ENCODE data around the gene RHEBL1.
A peak's percentile ranks its signal among the peaks of the same experiment; 100 is the strongest.

The RHEBL1 gene

DNA sequence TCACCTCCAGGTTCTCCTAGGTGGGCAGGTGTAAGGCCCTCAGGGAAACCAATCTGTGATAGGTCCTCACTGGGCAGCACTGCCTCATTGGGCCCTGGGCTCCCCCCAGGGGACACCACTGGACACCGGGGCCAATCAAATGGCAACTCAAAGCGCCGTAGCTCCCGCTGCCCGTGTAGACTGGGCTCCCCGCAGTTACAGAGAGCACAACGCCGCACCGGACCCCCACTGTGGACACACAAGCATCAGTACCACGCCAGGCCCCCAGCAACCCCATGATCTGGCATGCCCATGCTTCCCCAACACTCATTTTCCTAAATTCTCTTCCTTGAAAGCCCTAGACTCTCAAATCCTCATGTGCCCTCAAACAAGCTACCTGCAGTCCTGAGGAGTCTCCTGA lies 15.3 kb downstream of the RHEBL1 start:
- no peak for DNase-seq (ENCODE audit: low spot score)

DNA sequence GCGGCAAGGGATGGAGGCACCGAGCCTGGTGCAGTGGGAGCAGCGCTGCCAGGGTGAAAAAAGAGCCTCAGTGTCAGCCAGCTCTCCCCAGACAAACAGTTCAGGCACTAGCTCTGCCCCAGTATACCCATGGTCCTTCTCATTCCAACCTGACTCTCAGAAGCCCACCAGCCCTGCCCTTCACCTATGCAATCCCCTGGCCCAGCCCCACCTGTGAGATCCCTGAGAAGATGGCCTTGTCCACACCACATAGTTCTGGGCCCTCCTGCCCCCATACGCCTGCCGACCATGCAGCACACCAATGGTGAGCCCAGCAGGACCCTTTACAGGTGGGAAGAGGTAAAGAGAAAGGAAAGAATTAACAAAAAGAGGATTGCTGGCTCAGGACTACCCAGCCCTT lies 15.7 kb downstream of the RHEBL1 start:
- no peak for DNase-seq (ENCODE audit: low spot score)

DNA sequence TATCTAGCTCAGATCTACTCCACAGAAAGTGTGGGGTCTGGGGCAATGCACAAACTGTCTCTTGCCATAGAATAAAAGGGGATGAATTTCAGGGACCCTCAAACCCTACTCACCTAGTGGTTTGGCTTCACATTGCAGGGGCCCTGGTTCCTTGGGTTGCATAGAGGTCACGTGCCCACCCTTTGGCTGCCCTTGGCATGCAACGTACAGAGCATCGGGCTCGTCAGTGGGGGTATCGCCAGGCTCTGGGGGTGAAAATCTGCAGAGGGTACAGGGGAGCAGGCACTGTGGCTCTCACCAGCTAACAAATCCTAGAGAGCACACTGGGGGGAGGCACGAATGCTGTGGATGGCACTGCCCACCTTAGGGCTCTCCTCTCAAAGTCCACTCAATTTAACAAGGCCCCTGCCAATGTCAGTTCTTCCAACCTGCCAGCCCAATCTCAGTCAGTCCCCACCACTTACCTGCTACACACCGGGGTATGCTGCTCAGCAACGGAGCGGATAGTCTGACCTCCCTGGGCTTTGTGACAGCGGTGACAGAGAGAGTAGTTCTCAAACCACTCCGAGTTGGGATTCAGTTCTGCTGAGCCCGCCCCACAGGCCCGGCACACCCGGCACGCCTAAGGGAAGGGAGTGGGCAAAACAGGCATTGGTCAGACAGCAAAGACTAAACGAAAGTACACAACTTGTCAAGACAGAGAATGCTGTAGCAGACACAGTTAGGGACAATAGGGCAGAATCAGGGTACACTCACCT lies 17.1 kb downstream of the RHEBL1 start:
- no peak for DNase-seq (ENCODE audit: low spot score)

DNA sequence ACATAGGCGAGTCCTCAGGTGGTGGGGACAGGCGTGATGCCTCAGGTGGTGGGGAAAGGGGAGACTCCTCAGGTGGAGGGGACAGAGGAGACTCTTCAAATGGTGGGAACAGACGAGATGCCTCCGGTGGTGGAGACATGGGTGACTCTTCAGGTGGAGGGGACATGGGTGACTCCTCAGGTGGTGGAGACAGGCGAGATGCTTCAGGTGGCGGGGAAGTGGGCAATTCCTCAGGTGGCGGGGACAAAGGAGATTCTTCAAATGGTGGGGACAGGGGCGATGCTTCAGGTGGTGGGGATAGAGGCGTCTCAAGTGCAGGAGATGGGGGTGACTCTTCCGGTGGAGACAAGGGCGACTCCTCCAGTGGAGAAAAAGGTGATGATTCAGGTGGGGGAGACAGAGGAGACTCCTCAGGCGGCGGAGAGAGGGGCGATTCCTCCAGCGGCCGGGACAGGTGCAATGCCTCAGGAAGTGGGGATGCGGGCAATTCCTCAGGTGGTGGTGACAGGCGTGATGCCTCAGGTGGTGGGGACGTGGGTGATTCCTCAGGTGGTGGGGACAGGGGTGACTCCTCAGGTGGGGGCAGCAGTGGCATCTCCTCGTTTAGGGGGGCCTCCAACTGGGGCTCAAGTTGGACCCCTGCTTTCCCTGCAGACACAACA lies 17.9 kb downstream of the RHEBL1 start:
- no peak for DNase-seq (ENCODE audit: low spot score)

DNA sequence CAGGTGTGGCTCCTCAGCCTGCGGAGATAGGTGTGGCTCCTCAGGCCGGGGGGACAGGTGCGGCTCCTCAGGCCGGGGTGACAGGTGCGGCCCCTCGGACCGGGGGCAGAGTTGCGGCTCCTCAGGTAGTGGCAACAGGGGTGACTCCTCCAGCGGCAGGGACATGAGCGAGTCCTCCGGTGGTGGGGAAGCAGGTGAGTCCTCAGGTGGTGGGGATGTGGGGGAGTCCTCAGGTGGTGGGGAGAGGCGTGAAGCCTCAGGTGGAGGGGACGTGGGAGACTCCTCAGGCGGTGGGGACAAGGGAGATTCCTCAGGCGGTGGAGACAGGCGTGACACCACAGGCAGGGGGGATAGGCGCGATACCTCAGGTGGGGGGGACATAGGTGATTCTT lies 18.4 kb downstream of the RHEBL1 start:
- DNase-seq (ENCODE audit: low spot score) = no peak

DNA sequence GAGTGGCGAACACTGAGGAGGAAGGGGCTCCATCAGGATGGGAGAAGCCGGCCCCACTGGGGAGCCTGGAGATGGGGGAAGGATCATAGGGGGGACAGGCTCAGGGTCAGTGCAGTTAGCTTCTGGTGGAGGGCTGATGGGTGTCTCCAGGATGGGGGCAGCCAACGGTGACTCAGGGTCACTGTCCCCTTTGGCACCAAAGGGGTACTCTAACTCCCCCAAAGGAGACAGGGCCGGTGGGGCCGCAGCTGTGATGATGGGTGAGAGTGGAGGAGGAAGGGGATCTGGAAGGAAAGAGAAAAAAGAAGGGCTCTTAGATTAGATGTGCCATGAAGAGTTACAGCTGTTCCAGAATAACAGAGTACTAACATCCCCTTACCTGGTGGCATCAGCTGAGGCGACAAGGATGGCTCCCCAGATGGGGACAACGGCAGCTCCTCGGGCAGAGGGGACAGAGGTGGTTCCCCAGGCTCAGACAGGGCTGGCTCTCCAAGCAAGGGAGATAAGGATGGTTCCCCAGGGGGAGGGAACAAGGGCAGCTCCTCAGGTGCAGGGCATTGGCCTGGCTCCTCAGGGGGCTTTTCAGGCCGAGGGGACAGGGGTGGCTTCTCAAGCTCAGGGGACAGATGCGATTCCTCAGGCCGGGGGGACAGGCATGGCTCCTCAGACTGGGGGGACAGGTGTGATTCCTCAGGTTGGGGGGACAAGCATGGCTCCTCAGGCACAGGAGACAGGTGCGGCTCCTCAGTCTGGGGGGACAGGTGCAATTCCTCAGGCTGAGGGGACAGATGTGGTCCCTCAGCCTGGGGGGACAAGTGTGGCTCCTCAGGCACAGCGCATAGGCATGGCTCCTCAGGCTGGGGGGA lies 19.0 kb downstream of the RHEBL1 start:
- DNase-seq (ENCODE audit: low spot score) = no peak

DNA sequence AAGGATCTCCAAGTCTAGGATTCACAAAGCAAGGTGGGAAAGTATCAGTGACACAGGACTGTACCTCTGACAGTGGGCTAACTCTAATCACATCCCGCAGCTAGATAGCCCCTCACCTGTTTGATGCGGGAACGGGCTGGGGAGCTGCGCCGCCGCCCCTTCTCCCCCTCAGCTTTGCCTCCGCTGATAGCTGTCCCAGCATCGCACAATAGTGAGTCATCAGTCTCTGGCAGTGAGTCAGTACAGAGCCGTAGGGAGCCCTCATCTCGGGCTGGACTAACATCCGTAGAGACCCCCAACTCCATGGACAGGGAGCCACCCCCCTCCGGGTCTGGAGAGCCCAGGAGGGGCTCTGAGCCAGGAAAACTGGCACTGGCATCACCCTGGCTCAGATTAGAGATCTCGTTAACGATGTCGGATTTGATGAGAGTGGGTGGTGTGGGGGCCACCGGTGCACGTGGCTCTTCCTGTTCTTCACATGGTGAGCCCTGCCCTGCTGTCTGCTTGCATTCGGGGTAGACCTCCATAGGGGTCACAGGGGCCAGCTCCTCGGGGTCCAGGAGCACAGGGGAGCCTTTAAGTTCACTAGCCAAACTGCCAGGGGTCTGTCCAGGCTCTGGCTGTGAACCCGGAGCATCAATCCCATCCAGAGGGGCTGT lies 20.1 kb downstream of the RHEBL1 start:
- DNase-seq (ENCODE audit: low spot score) = peak; percentile 97

DNA sequence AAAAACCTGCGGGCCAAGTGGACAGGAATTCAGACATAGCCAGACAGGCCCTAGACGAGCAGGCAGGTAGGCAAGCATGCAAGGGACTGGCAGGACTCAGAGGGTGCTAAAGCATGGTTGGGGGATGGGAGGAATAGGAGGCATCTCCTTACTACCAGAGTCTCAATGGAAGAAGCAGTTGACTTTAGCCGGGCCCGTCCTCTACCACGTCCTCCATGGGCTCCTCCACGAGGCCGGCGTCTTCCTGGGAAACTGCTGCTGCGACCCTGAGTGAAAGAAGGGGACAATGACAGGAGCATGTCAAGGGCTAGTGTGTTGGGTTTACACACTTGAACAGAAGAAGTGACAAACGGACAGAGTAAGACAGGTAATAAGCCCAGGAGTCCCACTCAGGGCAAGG lies 20.8 kb downstream of the RHEBL1 start:
- no peak for DNase-seq (ENCODE audit: low spot score)

DNA sequence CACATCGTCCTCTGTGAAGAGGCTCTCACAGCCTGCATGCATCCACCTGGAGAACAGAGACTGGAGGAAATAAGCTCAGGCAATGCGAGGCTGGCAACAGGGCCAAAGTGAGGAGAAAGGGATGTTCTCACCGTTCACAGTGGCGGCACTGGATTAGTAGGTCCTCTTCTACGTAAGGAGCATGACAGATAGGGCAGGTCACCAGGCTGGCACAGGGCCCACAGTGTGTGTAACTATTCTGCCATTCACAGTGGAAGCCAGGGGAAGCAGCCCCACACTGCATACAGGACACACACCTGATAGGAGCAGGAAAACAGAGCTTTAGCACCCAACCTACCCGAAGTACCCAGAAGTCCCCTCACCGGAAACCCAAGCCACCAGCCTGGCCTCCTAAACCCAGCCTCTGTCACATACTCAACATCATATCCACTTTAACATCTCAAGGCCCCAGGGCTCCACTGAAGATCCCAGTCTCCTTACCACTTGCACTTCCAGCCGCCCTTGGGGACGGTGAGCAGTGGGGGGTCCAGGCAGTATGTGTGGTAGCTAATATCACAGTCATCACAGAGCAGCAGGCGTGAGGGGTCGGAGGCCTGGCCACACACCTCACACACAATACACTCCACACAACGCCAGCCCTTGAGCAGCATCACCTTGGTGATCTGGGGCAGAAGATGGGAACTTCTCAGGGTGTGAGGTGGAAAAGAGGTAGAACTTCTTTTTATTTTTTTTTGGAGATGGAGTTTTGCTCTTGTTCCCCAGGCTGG lies 23.5 kb downstream of the RHEBL1 start:
- no peak for DNase-seq (ENCODE audit: low spot score)

DNA sequence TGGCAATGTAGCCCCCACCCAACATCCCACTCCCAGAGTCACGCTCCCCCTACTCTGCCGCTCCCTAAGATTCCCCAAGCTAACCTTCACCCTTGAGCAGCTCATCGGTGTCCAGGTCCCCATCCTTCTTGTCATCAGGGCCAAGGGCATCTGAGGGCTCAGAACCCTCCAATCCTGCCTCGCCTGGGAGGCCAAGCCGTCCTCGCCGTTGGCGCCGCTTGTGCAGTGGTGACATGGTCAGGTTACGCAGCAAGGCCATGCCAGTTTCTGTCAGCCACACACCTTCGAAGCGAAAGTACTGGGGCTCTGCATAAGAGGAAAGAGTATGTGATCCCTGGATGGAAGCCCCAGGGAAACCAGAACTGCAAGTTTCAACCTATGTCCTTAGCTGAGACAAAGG lies 25.1 kb downstream of the RHEBL1 start:
- no peak for DNase-seq (ENCODE audit: low spot score)

DNA sequence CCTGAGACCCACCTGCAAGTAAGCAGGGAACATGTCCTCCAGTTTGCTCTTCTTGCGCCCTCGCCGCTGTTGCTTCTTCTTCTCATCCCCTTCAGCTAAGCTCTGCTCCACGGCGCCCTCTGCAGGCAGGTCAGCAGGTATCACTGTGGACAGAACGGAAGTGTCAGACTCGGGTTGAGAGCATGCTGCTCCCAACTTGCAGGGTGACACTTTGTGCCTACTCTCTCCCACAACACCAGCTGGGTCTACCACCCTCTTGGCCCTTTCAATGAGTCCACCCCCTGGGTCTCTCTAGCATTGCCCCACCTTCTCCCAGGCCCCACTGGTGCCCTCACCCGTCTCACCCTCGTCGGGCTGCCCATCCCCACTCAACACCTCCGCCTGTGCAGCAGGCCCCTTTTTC lies 25.9 kb downstream of the RHEBL1 start:
- peak; percentile 83 for DNase-seq (ENCODE audit: low spot score)

DNA sequence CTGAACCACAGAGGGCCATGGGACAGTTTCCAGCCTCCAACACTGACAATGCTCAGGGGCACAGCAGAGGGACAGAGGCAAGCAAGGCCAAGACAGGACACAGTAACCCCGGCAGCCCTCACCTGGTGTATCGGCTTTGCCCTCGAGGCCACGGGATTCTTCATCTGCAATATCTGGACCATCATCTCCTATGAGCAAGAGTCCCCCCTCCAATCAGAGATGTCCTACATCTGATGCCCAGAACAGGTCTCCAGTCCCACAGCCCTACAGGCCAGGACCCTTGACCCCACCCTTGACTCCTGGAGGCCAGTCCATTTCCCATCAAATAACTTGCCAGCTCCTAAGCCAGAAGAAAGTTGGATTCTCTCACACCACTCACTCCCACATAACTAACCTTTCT lies 26.5 kb downstream of the RHEBL1 start:
- DNase-seq (ENCODE audit: low spot score) = no peak

DNA sequence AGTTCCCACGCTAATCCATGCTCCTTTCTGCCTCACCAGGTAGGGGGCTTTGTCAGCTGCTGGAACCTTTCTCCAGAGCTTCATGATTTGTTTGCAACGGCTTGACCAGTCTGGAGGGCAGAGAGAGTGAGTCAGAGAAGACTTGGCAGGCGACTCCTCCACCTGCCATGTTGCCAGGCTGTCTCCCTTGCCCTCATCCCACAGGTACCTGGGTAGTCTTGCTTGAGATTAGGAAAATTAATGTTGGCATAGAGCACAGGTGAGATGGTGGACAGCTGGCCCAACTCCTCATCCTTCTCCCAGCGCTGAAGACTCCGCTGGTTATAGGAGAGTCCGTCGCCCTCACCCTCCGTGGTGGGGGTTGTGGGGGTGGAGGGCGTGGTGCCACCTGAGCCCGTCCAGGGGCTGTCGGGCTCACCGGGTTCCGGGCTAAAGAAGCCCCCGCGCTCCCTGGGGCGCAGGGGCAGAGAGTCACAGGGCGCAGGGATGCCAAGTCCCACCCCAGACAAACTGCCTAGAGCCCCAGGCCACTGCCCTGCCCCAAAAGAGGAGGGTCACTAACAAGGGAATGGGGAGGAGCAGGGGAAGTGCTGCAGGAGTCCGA lies 27.8 kb downstream of the RHEBL1 start:
- DNase-seq (ENCODE audit: low spot score) = no peak

DNA sequence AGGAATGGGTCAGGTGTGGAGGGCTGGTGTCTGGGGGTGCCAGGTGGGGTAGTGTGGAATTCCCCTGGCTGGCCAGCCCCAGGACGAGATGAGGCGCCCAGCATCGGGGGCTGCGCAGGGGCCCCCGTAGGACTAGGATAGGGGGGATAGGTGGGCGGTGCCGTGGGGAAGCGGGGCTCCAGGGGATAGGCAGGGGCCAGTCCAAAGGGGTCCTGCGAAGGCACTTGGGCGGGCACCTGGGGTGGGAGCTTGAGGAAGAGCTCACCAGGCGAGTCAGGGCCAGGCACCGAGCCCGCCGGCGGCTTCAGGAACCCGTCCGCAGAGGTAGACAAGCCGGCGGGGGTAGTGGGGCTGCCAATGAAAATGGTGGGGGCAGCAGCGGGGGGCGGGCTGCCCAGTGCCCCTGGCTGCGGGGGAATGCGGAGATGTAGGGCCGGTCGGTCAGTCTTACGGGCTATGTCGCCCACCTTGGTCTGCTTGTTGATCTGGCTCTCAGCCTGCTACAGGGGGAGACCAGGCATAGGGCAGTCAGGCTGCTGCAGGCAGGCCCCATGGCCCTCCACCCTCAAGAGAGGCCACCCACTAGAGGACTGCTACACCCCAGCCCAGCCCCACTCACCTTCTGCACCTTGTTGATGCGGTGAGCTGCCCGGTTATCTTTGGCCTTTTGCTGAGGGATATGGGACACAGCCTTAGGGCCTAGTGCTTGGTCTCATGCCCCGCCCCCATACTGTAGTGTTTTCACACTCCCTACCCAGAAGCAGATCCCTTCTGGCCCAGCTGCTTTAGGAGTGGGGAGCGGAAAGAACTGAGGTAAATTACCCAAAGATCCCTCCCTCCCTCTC lies 28.5 kb downstream of the RHEBL1 start:
- DNase-seq (ENCODE audit: low spot score) = no peak

DNA sequence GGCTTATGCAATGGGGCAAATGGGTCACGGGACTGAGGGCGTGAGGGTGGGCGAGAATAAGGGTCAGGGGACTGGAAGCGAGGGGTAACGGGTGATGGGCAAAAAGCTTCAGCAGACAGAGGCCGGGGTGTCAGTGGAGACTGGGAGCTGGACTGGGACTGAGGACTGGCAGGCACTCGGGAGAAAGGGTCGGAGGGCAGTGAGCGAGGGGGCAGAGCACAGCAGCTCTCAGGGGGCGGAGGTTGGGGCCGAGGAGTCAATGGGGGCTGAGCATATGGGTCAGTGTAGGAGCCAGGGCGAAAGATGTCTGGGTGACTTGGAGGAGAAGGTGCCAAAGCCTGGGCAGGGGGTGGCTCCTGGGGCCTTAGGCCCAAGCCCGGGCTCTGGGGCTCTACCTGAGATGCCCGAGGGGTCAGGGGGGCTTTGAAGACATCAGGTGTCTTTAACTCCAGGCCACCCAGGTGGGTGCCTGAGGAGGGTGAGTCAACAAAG lies 29.4 kb downstream of the RHEBL1 start:
- no peak for DNase-seq (ENCODE audit: low spot score)

DNA sequence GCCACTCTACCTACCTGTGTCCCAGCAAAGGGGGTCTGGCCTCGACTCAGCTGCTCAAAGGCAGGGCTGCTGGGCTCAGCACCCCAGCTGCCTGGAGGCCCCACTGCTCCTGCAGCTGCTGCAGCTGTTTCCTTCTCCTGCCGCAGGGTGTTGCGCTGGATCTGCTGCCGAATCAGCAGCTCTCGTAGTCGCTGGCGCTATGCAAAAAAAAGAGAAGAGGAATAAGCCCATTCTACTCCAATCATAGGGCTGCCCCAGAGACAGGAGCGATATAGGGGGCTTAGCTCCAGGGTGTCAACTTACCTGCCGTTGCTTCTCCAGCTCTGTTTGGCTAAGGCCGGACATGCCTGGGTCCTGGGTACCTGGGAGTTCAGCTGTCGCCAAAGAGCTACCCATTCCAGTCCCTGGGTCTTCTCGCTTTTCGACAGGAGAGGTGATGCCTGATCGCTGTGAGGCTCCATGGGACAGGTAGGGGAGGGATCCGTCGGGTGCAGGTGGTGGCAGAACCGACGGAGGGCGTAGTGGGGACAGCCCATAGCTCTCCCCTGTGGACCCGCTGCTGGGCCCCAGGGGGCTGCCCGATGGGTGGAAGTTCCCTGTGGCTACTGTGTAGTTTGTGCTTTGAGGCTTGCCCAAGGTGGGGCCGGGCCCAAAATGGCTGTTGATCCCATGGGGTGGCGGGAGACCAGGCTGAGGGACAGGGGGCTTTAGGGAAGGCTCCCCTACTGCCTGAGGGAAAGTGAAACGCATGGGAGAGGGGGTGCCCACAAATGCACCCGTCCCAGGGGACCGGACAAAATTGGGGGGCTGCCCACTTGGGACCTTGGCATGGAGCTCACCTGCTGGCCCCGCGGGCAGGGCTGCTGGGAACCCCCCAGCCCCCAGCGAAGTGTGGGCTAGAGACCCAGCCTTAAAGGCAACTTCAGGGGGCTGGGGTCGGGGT lies 30.1 kb downstream of the RHEBL1 start:
- DNase-seq (ENCODE audit: low spot score) = no peak

DNA sequence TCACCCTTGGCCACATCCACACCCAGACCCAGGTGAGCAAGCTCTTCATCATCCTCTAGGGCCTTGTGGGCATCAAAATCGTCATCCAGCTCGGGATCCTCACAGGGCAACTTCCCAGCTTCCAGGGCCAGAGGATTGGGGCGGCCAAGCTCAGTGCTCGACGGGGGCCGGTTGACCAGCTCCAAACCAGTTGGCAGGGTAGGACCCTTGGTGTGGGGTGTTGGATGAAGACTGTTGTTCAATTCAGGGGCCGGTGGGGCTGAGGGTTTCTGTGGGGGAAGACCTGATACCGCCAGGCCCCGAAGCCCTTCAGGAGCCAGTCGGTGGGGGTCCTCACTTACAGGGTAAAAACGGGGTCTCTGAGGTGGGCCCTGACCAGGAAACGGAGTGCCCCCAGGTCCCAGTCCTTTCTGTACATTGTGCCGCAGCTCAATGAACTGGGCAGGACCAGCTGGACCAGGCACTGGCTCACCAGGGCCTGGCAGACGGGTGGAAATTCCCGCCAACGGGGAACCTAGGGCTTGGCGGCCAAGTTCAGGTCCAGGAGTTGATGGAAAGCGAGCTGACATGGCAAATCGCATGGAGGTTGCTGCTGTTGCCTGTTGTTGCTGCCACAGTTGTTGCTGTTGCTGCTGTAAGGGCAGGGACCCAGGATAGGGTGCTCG lies 31.4 kb downstream of the RHEBL1 start:
- DNase-seq (ENCODE audit: low spot score) = no peak

DNA sequence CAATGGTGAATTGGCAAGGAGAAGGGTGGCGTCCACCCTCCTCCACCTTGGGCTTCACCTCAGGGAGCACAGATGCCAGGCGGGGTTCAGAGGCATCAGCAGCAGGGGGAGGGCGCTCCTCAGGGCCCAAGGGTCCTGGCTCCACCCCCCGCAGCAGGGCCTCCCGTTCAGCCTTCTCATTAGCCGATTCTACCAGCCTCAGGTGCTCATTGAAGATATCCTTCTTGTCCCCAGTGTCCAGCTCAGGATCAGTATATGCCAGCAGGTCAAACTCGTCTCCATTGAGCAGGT lies 31.9 kb downstream of the RHEBL1 start:
- no peak for DNase-seq (ENCODE audit: low spot score)
